ENCODE measurements around the gene ZC3H7B.

GRCh38 chr22:41271787-41272186 lies 29.5 kb upstream of the ZC3H7B start:
- no peak for TF ChIP-seq CTCF (IDR thresholded peaks at IDR 0.05; ENCODE audit: low read length)
- TF ChIP-seq EZH2 (IDR thresholded peaks at IDR 0.05; ENCODE audit: borderline replicate concordance, low read length), result no peak

Data from OCI-LY1 (cell line).